Measurements from ENCODE around the gene PRSS2.
"Not testable (repeated sequence)": the region's sequence is repeated elsewhere in the genome, so short reads cannot be mapped to it uniquely, and the experiment has no call there.

PRSS2 gene

GRCh38 chr7:142760071-142760642, 10.6 kb upstream of the PRSS2 start:
- DNase-seq = no peak

GRCh38 chr7:142761606-142762005, 9.2 kb upstream of the PRSS2 start:
- DNase-seq = not testable (repeated sequence)

GRCh38 chr7:142762104-142762503, 8.7 kb upstream of the PRSS2 start:
- DNase-seq = no peak

- DNase-seq = no peak
These were observed 3.3 kb upstream of the PRSS2 start for GRCh38 chr7:142767451-142767850.

- DNase-seq = no peak
These were observed 2.9 kb upstream of the PRSS2 start for GRCh38 chr7:142767861-142768260.

- not testable (repeated sequence) for DNase-seq
These were observed 1.9 kb upstream of the PRSS2 start for GRCh38 chr7:142768885-142769284.

- DNase-seq = no peak
These were observed 568 bp downstream of the PRSS2 start for GRCh38 chr7:142771353-142771723.

GRCh38 chr7:142772051-142772450, 1.3 kb downstream of the PRSS2 start:
- no peak for DNase-seq

GRCh38 chr7:142772673-142773072, 1.9 kb downstream of the PRSS2 start:
- DNase-seq = no peak

- DNase-seq = no peak
These were observed 2.5 kb downstream of the PRSS2 start for GRCh38 chr7:142773230-142773629.

- no peak for DNase-seq
These were observed 3.4 kb downstream of the PRSS2 start for GRCh38 chr7:142773937-142774744.

GRCh38 chr7:142774826-142775225, 4.1 kb downstream of the PRSS2 start:
- no peak for DNase-seq

GRCh38 chr7:142775351-142776115, 4.8 kb downstream of the PRSS2 start:
- DNase-seq = not testable (repeated sequence)

GRCh38 chr7:142776206-142776844, 5.6 kb downstream of the PRSS2 start:
- DNase-seq = no peak

- not testable (repeated sequence) for DNase-seq
These were observed 6.1 kb downstream of the PRSS2 start for GRCh38 chr7:142776845-142777225.

- DNase-seq = no peak
These were observed 6.5 kb downstream of the PRSS2 start for GRCh38 chr7:142777318-142777717.

GRCh38 chr7:142782922-142783900, 12.4 kb downstream of the PRSS2 start:
- DNase-seq = peak; percentile 71

- DNase-seq = no peak
These were observed 13.3 kb downstream of the PRSS2 start for GRCh38 chr7:142784096-142784495.

GRCh38 chr7:142784716-142785115, 13.9 kb downstream of the PRSS2 start:
- no peak for DNase-seq

GRCh38 chr7:142785841-142786250, 15.1 kb downstream of the PRSS2 start:
- DNase-seq = no peak

- no peak for DNase-seq
These were observed 16.4 kb downstream of the PRSS2 start for GRCh38 chr7:142787034-142787768.
